Iris pigment epithelial cell (primary cell): ENCODE data around the gene NCAPH2.

ENCODE experiments used
- DNase-seq: peaks from one replicate; pipeline ENCODE4 v3.0.0-alpha.2; 2011; ENCODE audit warnings: low read depth

NCAPH2 gene

GRCh38 chr22:50474710-50475651 lies 33.0 kb upstream of the NCAPH2 start, which contains the start of gene SBF1:
TSS of gene SBF1 (minus strand) at chr22:50475035. CDS start at chr22:50474840, 195 bp downstream.
- peak; percentile 88 for DNase-seq

- DNase-seq: no peak
These were observed 32.4 kb upstream of the NCAPH2 start for GRCh38 chr22:50475652-50476002.

DNA sequence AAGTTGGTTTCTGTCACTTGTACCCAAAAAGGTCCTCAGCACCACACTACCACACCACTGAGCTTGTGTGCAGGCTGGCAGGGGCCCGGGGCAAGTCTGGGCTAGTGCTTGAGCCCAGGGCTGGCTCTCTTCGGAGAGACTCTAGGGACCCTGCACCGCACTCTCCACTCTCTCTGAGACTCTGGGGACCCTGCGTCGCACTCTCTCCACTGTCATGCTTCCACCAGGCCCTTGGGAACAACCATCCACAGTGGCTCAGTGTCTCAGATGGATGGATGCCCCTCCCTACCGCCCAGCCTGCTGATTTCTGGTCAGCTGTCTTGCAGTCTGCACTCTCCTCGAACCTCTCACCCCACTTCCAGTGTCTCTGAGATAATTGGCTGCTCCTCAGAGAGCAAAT lies 31.2 kb upstream of the NCAPH2 start:
- no peak for DNase-seq

DNA sequence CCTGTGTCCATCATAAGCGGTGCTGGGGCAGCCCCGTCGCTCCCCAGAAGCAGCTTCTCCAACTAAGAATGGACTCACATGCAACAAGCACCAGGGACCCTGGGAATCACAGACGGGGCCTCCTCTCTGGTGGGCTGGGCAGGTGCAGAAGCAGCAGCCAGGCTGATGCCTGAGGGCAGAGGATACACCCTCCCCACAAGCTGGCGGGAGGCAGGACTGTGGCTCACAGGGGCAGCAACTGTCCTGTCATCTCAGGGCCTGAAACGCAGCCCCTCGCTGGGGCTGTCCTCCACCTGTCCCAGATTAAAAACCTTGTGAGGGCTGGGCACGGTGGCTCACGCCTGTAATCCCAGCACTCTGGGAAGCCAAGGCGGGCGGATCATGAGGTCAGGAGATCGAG lies 30.1 kb upstream of the NCAPH2 start:
- no peak for DNase-seq

- DNase-seq: no peak
These were observed 28.3 kb upstream of the NCAPH2 start for GRCh38 chr22:50479721-50480120.

DNA sequence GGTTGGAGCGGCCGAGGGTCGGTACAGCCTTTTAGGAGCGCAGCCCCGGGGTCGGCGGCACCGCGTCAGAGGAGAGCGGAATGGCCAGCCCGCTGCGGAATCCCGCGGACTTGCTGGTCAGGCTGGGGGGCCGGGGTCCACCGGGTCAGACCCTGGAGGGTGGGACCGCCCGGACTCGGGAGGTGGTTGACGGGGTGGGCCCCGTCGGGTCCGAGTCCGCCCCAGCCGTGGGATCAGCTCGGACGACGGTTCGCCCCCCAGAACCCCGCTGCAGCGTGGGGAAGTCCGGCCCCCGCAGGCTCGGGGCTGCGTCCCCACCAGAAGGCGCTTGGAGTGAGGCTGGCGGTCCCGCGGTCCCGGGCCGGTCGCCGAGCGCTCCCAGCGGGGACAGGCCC lies 27.0 kb upstream of the NCAPH2 start:
- no peak for DNase-seq

DNA sequence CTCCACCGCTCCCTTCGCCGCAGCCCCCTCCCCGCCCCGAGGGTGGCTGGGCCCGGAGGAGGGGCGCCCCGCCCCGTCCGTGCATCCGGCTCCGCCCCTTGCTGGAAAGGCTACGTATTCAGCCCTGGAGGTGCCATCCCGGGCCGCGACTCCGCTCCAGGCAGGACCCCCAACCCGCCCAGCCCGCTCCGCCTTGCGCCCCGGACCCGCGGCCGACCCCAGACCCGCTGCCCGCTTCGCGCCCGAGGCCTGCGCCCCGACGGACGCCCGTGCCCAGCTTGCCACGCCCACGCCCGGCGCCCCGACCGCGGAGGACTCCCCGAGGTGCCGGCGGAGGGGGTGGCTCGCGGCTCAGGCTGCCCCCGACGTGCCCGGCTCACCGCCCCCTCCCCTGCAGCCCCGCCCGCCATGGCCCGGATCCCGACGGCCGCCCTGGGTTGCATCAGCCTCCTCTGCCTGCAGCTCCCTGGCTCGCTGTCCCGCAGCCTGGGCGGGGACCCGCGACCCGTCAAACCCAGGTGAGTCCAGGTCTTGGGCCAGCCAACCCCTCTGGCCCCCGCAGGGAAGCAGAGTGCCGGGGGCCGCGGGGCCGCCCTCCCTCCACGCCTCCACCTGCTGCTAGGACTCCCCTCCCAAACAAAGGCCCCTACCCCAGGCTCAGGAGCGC lies 26.5 kb upstream of the NCAPH2 start, which contains the start of gene ADM2:
Gene ADM2 (plus strand): TSS at position 104 of the 667 bp plus-strand sequence. CDS start 305 bp downstream, at position 409.
- no peak for DNase-seq

- no peak for DNase-seq
These were observed 25.6 kb upstream of the NCAPH2 start for GRCh38 chr22:50482107-50483074.

DNA sequence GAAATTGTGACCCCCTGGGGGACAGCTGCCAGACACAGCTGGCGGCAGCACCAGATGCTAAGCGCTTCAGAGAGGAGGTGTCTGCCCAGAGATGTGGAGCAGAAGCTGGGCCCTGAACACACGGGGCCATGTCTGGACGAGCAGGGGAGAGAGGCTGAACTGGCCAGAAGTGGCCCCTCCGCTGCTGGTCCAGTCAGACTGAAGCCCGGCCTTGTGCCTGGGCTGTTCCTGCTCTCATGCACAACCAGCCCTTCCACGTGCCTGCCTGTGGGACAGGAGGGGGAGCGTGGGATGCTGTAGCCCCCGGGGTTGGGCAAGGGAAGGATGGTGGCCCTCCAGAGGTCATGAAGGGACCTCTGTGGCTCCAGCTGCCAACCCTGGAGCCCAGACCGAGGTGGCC lies 24.9 kb upstream of the NCAPH2 start:
- DNase-seq: no peak

- no peak for DNase-seq
These were observed 24.5 kb upstream of the NCAPH2 start for GRCh38 chr22:50483556-50483955.

GRCh38 chr22:50483977-50484853 lies 23.8 kb upstream of the NCAPH2 start:
- no peak for DNase-seq

DNA sequence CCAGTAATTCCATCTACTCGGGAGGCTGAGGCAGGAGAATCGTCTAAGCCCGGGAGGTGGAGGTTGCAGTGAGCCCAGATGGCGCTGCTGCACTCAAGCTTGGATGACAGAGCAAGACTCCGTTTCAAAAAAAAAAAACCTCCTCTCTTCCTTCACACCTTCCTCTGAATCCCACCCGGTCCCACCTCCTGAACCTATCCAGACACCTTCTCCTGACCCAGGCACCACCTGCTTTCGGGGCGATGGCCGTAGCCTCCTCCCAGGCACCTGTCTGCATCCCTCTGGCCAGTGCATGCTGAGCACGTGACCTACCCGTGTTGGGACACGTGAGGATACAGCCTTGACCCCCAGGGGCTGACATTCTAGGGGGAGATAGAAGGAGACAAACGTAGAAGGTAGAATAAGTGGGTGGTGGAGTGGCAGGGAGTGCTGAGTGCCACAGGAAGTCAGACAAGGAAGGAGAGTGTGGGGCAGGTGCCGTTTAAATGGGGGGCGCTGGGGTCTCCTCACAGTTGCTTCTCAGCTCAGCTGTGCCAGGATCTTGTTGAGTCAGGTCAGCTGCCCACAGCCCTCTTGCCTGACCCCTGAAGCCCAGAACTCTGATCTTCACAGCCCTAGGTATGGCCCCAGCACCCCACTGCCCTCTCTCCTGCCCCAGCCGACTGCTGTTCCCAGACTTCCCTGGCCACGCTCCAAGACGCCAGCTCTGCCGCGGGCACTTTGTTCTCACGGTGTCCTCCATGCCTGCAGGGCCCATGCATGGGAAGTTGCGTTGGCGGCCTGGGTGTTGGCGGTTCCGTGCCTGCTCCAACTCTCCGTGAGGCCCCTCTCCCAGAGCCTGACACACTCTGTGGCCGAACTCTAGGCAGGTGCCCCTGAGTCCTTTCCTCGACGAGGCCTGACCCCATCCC lies 22.5 kb upstream of the NCAPH2 start:
- DNase-seq: no peak

DNA sequence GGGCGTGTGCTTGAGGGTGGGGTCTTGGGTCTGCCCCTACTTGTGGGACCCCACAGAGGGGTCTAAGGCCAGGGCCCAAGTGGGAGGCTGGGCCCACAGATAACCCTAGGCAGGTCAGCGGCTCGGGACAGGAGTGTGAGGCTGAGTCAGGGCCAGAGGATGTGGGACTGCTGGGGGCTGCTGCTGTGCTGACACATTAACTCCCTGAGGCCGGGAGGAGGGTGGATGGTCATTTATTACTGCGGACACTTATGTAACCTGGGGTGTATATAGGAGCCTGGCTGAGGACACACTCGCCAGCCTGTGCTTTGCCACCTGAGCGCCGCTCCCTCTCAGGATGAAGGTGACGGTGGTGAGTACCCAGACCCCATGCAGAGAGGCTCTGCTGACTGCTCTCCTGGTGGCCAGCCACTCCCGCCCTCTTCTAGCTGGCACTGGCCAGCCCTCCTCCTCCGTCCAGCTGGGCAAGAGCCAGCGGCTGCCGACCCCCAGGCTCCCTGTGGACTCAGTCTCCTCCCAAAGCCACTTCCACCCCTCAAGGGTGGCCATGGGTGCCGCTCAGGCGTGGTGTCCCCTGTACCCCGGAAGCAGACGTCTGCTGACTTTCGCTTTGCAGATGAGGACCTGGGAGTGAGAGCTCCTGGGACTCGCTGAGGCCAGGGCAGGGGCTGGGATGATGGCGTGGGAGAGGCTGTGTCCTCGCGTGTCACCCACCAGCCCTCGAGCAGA lies 21.3 kb upstream of the NCAPH2 start, which contains the start of gene MIOX:
Gene MIOX (plus strand): TSS at position 299 of the 729 bp plus-strand sequence. CDS start 39 bp downstream, at position 338.
- DNase-seq: no peak

- no peak for DNase-seq
These were observed 20.6 kb upstream of the NCAPH2 start for GRCh38 chr22:50487290-50488005.

DNA sequence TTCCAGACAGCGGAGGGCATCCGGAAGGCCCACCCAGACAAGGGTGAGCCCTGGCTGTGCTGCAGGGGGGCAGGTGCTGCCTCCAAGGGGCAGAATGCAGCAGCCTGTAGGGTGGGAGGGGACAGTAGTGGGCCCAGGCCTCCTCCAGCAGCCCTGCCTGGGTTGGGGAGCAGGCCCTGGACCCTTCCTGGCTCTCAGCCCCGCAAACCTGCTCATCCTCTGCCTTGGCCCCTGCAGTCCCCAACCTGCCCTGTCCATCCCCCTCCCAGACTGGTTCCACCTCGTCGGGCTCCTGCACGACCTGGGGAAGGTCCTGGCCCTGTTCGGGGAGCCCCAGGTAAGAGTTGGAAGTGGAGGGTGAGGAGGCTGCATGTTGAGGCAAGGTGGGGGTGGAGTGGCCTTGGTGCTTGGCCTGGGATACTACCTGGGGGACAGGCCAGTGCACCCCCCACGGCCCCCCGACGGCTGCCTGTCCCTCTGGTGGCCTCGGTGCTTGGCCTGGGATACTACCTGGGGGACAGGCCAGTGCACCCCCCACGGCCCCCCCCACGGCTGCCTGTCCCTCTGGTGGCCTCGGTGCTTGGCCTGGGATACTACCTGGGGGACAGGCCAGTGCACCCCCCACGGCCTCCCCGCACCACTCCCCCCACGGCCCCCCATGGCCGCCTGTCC lies 19.9 kb upstream of the NCAPH2 start:
- no peak for DNase-seq

DNA sequence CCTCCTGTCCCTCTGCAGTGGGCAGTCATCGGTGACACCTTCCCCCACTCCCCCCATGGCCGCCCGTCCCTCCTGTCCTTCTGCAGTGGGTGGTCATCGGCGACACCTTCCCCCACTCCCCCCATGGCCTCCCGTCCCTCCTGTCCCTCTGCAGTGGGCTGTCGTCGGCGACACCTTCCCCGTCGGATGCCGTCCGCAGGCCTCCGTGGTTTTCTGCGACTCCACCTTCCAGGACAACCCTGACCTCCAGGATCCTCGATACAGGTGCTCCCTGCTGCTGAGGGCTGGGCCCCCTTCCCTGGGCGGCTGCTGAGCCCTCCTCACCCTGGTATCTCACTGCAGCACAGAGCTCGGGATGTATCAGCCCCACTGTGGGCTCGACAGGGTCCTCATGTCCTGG lies 19.1 kb upstream of the NCAPH2 start:
- DNase-seq: no peak

DNA sequence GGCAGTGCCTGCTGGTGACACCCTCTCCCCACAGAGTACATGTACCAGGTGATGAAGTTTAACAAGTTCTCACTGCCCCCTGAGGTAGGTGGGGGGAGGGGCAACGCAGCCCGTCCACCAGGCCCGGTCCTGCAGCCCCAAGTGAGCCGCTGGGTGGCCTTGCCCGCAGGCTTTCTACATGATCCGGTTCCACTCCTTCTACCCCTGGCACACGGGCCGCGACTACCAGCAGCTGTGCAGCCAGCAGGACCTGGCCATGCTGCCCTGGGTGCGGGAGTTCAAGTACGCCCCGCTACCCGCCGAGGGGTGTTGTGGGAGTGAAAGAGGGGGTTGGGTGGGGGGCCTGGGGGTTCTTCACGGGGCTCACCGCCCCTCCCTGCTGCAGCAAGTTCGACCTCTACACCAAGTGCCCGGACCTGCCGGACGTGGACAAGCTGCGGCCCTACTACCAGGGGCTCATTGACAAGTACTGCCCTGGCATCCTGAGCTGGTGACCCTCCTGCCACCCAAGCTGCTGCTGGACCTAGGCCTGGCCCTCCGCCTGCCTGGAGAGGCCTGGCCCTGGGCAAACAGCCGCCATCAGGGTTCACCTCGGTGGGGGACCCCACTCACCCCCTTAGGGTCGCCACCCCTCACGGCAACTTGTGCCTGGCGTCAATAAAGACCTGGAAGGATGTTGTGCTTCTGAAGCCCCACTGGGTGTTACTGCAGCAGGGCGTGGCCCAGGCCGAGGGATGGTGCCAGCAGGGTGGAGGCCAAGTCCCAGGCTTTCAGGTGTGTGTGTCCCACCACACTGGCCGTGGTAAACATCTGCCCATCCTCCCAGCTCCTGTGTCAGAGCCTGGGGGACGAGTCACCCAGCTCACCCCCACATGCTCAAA lies 18.4 kb upstream of the NCAPH2 start:
- DNase-seq: no peak
